Fibroblast of the aortic adventitia (primary cell): ENCODE data around the gene LLPH. TPM values are rescaled to one million over a fixed set of nuclear protein-coding genes. Genes with fewer than 3 reads are reported as not detected.

ENCODE experiments used
- DNase-seq: peaks from one replicate; pipeline ENCODE4 v3.0.0-alpha.2; 2010; ENCODE audit warnings: low read depth
- H3K4me3 ChIP-seq: 2 replicates; pipeline ENCODE4 v1.5.1; 2011; ENCODE audit warnings: low read depth, mild to moderate bottlenecking, control low read depth, low read length, moderate library complexity
- CTCF ChIP-seq: IDR thresholded peaks from 2 replicates; pipeline ENCODE4 v1.5.1; 2011; ENCODE audit warnings: mild to moderate bottlenecking, low read length, control low read depth, inconsistent platforms; ENCODE audit not compliant: insufficient read depth
- total RNA-seq: library from RNA; depleted of rRNA; stranded (reverse); fragments of >200 nt; gene quantifications from 2 replicates; pipeline ENCODE4 v1.2.3, GENCODE V29; 2012; ENCODE audit warnings: low replicate concordance

The LLPH gene
- total RNA-seq, 1 donor: 9.3 TPM

- H3K4me3 ChIP-seq: no peak overlapping the region
- DNase-seq: no peak
- no peak for TF ChIP-seq CTCF
Observed at GRCh38 chr12:66166561-66166960, 36.0 kb upstream of the LLPH start.

GRCh38 chr12:66165141-66165540 is 34.6 kb upstream of the LLPH start:
- TF ChIP-seq CTCF: no peak
- H3K4me3 ChIP-seq: no peak overlapping the region
- DNase-seq: no peak

- TF ChIP-seq CTCF: no peak
- H3K4me3 ChIP-seq: no peak overlapping the region
- peak; percentile 39 for DNase-seq
Observed at GRCh38 chr12:66164349-66164821, 33.8 kb upstream of the LLPH start.

- DNase-seq: no peak
- H3K4me3 ChIP-seq: no peak overlapping the region
- TF ChIP-seq CTCF: no peak
Observed at GRCh38 chr12:66163289-66163688, 32.7 kb upstream of the LLPH start.

GRCh38 chr12:66162701-66163100 is 32.2 kb upstream of the LLPH start:
- TF ChIP-seq CTCF: no peak
- DNase-seq: no peak
- H3K4me3 ChIP-seq: no peak overlapping the region

GRCh38 chr12:66160704-66161103 is 30.2 kb upstream of the LLPH start:
- no peak overlapping the region for H3K4me3 ChIP-seq
- no peak for DNase-seq
- TF ChIP-seq CTCF: no peak

GRCh38 chr12:66159123-66159522 is 28.6 kb upstream of the LLPH start:
- no peak overlapping the region for H3K4me3 ChIP-seq
- TF ChIP-seq CTCF: no peak
- no peak for DNase-seq
